NCI-H510A treated with DMSO at 0.1 percent for 48 hours (cell line): ENCODE measurements around the gene CPLX3.

Experiments
- DNase-seq: peaks from one replicate; lab custom pipeline; 2025; lab: John Stamatoyannopoulos, UW

Gene CPLX3

DNA sequence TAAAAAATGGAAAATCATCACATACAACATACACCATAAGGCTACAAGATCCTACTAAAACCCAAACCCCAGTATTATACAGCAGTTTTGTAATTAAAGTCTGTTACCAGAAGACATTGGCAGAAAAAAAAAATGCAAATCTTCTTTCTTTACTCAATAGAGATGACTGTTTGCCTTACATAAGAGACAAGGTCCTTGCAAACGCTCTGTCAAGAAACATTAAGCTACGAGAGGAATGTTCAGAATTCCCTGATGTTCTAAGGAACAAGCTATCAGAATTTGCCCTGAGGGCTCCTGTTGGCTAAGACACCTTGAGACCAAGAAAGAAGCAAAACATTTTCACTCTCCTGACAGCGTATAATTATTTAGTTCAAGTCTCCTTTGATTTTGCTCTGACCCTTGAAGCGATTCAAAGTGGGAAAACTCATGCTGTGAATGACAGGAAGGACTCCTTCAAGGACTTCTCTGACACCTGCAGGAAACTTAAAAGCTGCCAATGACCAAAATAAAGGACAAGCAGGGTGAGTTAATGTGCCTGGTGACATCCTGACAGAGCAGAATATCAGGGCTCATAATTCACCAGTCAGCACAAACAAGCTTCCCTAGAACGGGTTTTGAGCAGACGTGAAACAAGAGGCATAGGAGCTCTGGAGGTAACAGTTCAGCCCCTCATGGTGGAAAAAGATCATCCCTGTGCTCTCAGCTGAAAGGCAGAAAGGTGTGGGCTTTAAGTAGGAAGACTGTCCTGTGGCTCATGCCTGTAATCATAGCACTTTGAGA lies 44.2 kb downstream of the CPLX3 start:
- no peak for DNase-seq

GRCh38 chr15:74872702-74873035 lies 46.2 kb downstream of the CPLX3 start:
- no peak for DNase-seq

DNA sequence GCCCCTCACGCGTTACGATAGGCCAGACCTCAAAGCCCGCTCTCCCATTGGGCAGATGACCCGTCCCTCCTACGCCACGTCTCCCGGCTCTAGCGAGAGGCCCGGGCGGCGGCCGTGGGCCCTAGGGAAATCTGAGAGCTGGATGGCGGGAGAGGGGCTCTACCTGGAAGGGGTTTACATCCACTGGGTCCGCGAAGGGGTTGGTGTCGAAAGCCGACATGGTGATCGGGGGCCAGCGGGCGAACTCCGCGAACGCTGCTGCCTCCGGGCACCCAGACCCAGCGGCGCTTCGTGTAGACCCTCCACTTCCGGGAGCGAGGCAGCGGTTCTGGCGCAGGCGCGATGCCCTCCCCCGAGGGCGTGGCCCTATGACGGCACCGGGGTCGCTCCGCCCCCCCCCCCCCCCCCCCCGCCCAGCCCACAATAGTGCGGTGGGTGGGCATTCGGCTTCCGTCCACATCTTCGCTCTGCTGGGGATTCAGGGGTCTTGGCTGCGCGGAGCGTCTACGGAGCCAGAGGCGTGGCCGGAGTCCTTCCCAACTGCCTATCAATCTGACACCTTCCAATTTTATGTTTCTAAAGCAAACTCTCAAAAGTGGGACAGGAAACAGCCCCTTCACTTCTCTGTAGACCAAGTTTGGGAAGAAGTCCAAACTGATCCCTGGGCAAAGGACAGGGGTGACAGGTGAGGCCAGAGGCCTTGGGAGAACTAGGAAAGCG lies 46.8 kb downstream of the CPLX3 start, which contains the start of gene SCAMP2:
Gene SCAMP2, minus strand, starts transcription at position 330 of the 720 bp plus-strand sequence. Its CDS starts 110 bp downstream, at position 220.
- DNase-seq, result peak; percentile 70

- no peak for DNase-seq
These were observed 47.5 kb downstream of the CPLX3 start for GRCh38 chr15:74873756-74874424.

- no peak for DNase-seq
These were observed 51.8 kb downstream of the CPLX3 start for GRCh38 chr15:74878273-74878672.
